Measurements from ENCODE around the gene ELOVL7.

DNA sequence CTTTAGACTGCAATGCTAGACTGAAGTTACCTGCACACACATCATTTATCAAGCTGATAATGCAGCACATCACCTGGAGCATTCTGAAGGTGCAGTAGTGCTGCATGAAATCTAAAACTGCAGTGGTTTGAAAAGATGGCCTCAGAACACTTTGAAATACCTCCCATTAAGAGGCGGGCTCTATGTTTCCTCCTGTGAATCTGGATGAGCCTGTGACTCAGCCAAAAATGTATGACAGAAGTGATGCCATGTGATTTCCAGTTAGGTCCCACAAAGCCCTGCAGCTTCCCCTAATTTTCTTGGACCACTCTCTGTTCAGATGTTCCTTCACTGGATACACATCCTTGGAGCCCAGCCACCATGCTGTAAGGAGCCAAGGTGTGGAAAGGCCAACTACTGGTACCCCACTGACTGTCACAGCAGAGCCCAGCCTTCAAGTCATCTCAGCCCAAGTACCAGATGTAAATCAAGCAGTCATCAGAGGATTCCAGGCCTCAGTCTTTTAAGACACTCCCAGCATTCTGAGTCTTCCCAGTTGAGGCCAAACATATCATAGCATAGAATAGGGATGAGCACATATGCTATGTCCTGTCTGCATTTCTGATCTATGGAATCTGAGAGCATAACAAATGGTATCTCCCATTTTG, 116.9 kb downstream of the ELOVL7 start:
- TF ChIP-seq, protein P1, sequence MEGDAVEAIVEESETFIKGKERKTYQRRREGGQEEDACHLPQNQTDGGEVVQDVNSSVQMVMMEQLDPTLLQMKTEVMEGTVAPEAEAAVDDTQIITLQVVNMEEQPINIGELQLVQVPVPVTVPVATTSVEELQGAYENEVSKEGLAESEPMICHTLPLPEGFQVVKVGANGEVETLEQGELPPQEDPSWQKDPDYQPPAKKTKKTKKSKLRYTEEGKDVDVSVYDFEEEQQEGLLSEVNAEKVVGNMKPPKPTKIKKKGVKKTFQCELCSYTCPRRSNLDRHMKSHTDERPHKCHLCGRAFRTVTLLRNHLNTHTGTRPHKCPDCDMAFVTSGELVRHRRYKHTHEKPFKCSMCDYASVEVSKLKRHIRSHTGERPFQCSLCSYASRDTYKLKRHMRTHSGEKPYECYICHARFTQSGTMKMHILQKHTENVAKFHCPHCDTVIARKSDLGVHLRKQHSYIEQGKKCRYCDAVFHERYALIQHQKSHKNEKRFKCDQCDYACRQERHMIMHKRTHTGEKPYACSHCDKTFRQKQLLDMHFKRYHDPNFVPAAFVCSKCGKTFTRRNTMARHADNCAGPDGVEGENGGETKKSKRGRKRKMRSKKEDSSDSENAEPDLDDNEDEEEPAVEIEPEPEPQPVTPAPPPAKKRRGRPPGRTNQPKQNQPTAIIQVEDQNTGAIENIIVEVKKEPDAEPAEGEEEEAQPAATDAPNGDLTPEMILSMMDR (IDR thresholded peaks at IDR 0.05; ENCODE audit: extremely low read depth in 1 of 2, insufficient read depth in 1 of 2, low read depth in 1 of 2, low read length in 2 of 2): no peak
- no peak for TF ChIP-seq POLR2AphosphoS5 (IDR thresholded peaks at IDR 0.05; ENCODE audit: insufficient read depth, low read depth, low read length)
- TF ChIP-seq MYC (IDR thresholded peaks at IDR 0.05; ENCODE audit: low read depth, low read length): no peak
- no peak for TF ChIP-seq POLR2A (IDR thresholded peaks at IDR 0.05; ENCODE audit: low read depth, low read length)
- TF ChIP-seq EZH2 (IDR thresholded peaks at IDR 0.05; ENCODE audit: borderline replicate concordance, low read depth, low read length, severe bottlenecking): no peak
- TF ChIP-seq, protein P2, sequence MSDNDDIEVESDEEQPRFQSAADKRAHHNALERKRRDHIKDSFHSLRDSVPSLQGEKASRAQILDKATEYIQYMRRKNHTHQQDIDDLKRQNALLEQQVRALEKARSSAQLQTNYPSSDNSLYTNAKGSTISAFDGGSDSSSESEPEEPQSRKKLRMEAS (IDR thresholded peaks at IDR 0.05; ENCODE audit: insufficient read depth, insufficient read length): no peak
- no peak for TF ChIP-seq FOS (IDR thresholded peaks at IDR 0.05; ENCODE audit: borderline replicate concordance, insufficient read depth, low read length)
- TF ChIP-seq GATA2 (IDR thresholded peaks at IDR 0.05; ENCODE audit: insufficient read depth, insufficient read length, low read depth, low read length): no peak
- no peak for TF ChIP-seq JUN (IDR thresholded peaks at IDR 0.05; ENCODE audit: borderline replicate concordance, insufficient read depth, insufficient read length, low read depth)
